Esophagus squamous epithelium (tissue), 5 donors: ENCODE measurements around the gene CPOX. TPM values are rescaled to one million over a fixed set of nuclear protein-coding genes. Genes with fewer than 3 reads are reported as not detected.

Source experiments
- DNase-seq: peaks from one replicate; lab custom pipeline; 2025; lab: John Stamatoyannopoulos, UW
- H3K27ac ChIP-seq, 4 donors: fragments of 200-600 bp; sonication (generic); one replicate each; pipeline ENCODE4 v1.5.1; 2016 to 2019; ENCODE audit warnings: mild to moderate bottlenecking in 1 of 4
- H3K27me3 ChIP-seq, 4 donors: fragments of 200-600 bp; sonication (generic); 1 replicate in 3 of 4; 2 replicates in 1 of 4; pipeline versions ENCODE4 v1.5.1 to v1.6.0; 2017 to 2021; ENCODE audit warnings: antibody characterized with exemption in 1 of 4
- H3K36me3 ChIP-seq, 3 donors: fragments of 200-600 bp; sonication (generic); one replicate each; pipeline ENCODE4 v1.5.1; 2016 to 2019
- H3K4me1 ChIP-seq, 3 donors: fragments of 200-600 bp; sonication (generic); one replicate each; pipeline ENCODE4 v1.5.1; 2017 to 2019
- H3K4me3 ChIP-seq, 4 donors: fragments of 200-600 bp; sonication (generic); 1 replicate in 3 of 4; 2 replicates in 1 of 4; pipeline ENCODE4 v1.5.1; 2016 to 2019; ENCODE audit warnings: mild to moderate bottlenecking in 2 of 4, moderate library complexity in 1 of 4
- H3K9me3 ChIP-seq, 3 donors: fragments of 200-600 bp; sonication (generic); one replicate each; pipeline ENCODE4 v1.5.1; 2016 to 2019
- CTCF ChIP-seq, 6 experiments: fragments of 450-650 bp in 4 of 6; fragments of 200-600 bp in 2 of 6; sonication (generic) in 2 of 6; IDR thresholded peaks; one replicate each; pipeline ENCODE4 v1.5.1; 2016 to 2019; ENCODE audit warnings: antibody characterized with exemption in 6 of 6, mild to moderate bottlenecking in 4 of 6, moderate library complexity in 4 of 6
- POLR2A ChIP-seq, 4 donors: fragments of 450-650 bp; IDR thresholded peaks; one replicate each; pipeline ENCODE4 v1.6.1; 2017; ENCODE audit warnings: antibody characterized with exemption in 4 of 4, mild to moderate bottlenecking in 4 of 4, moderate library complexity in 3 of 4
- WGBS, 2 donors: methylation state at CpG; one replicate each; pipeline ENCODE4 v1.1.5; 2018; 5-methylcytosine and 5-hydroxymethylcytosine counted together
- intact Hi-C: fragments of 100-400 bp; cut with DNase I; formaldehyde crosslinking; loops from one replicate; pipeline ENCODE4 v1.15.0; 2022
- total RNA-seq, 4 donors: library from RNA; depleted of rRNA; stranded (reverse); fragments of >200 nt; gene quantifications; one replicate each; pipeline ENCODE4 v1.1.0, GENCODE V29; 2016
- donor health status: DM: yes; HTN: yes; CAD: no.

Gene CPOX
- total RNA-seq, 4 donors from 2014 or later: 18.3 to 23.6 (median 21.4) TPM

- WGBS, 2 donors: 78 to 88% methylated on average over 2 of the region's 2 CpGs
- peak overlapping the region in 2 of 4 donors; percentile 17 to 42 for H3K27ac ChIP-seq
- intact Hi-C loops: no loop called here
- DNase-seq: no peak
- H3K9me3 ChIP-seq: no peaks in the 10 kb centered on the region
- H3K36me3 ChIP-seq: no peaks in the 10 kb centered on the region
- H3K27me3 ChIP-seq: no peaks in the 10 kb centered on the region
- no peak for TF ChIP-seq POLR2A (IDR thresholded peaks at IDR 0.05)
- no peak for TF ChIP-seq CTCF (IDR thresholded peaks at IDR 0.05)
- H3K4me1 ChIP-seq: peaks cover 0 to 7% (median 0%) of the 10 kb centered on the region in 3 donors
- no peak overlapping the region for H3K4me3 ChIP-seq
Measured at GRCh38 chr3:98553753-98554152, 39.7 kb downstream of the CPOX start.

DNA sequence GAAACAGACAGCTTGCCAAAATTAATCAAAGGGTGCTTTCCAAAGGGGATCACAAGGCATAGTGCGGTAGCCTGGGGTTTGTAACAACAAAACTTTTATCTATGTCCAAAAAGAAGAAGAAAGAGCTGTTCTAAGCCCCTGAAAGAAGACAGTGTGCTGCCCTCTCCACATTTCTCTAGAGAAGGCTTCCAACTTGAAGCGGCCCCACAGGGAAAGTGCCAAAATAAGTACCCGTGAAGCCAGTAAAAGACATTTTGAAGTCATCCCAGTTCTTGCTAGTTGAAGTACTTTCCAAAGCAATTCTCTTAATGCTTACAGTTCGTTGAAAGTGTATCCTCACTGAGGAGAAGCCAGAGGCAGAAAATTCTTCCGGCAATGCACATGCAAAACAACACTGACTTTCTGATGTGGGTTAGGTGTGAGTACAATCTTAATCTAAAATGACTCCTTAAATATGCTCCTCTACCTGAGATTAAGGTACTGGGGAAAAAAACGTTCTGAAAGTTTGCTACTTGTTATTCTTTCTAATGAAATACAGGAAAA is 40.3 kb downstream of the CPOX start:
- peak overlapping the region in 1 of 4 donors; percentile 14 for H3K27ac ChIP-seq
- no peaks in the 10 kb centered on the region for H3K9me3 ChIP-seq
- 38 to 47% methylated on average over 6 of the region's 6 CpGs for WGBS, 2 donors
- no peak overlapping the region for H3K4me3 ChIP-seq
- H3K36me3 ChIP-seq: no peaks in the 10 kb centered on the region
- no peak for TF ChIP-seq CTCF (IDR thresholded peaks at IDR 0.05)
- TF ChIP-seq POLR2A (IDR thresholded peaks at IDR 0.05): no peak
- no peak for DNase-seq
- intact Hi-C loops: no loop called here
- peaks cover 0 to 7% (median 0%) of the 10 kb centered on the region in 3 donors for H3K4me1 ChIP-seq
- peaks cover 0 to 6% (median 0%) of the 10 kb centered on the region in 4 donors for H3K27me3 ChIP-seq

- Histone ChIP-seq H3K4me1 (peaks cover 0 to 7% (median 0%) of the 10 kb centered on the region in 3 donors), H3K9me3 (no peaks in the 10 kb centered on the region), H3K27me3 (peaks cover 0 to 9% (median 0%) of the 10 kb centered on the region in 4 donors), H3K36me3 (no peaks in the 10 kb centered on the region), H3K4me3 (no peak overlapping the region), H3K27ac (peak overlapping the region in 1 of 4 donors; percentile 14)
- no peak for TF ChIP-seq POLR2A (IDR thresholded peaks at IDR 0.05)
- TF ChIP-seq CTCF (IDR thresholded peaks at IDR 0.05): no peak
- intact Hi-C loops: no loop called here
- DNase-seq: no peak
- 46 to 59% methylated on average over 4 of the region's 4 CpGs for WGBS, 2 donors
Measured at GRCh38 chr3:98552232-98553020, 41.0 kb downstream of the CPOX start.

DNA sequence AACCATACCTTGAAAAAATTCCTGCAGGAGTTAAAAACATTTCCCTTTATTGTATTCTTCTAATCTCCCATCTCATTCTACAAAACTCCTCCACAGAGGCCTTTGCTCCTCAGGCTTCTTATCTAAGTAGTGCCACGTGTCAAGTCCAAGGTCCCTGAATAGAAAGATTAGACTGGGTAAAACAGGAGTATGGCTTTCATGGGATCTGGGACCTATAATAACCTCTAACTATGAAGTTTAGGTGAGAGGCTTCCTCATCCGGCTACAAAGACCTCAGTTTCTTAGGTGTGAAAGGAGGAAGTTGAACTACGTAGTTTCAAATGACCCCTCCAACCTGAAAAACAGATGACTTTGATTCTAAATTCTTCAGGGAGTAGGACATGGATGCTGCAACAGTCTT is 41.7 kb downstream of the CPOX start:
- no peak overlapping the region for H3K4me3 ChIP-seq

More for the DNA sequence above, 41.7 kb downstream of the CPOX start:
- H3K4me1 ChIP-seq: peaks cover 0 to 3% (median 0%) of the 10 kb centered on the region in 3 donors
- TF ChIP-seq POLR2A (IDR thresholded peaks at IDR 0.05) (no peak), CTCF (IDR thresholded peaks at IDR 0.05) (no peak)
- DNase-seq: no peak
- intact Hi-C loops: no loop called here
- no peaks in the 10 kb centered on the region for H3K36me3 ChIP-seq
- peaks cover 0 to 9% (median 0%) of the 10 kb centered on the region in 4 donors for H3K27me3 ChIP-seq
- H3K27ac ChIP-seq: peak overlapping the region in 1 of 4 donors; percentile 9
- 64 to 68% methylated on average over 3 of the region's 3 CpGs for WGBS, 2 donors
- H3K9me3 ChIP-seq: no peaks in the 10 kb centered on the region
